Stimulated activated effector memory CD8-positive, alpha-beta T cell treated with anti-CD3 and anti-CD28 coated beads, Interleukin-12 subunit alpha, Interleukin-12 subunit beta, amount 100 ng/mL, for 72 hours (primary cell): Measurements from ENCODE around the gene TMEM63B.

ENCODE experiments used
- ATAC-seq: fragments of 150-1000 bp; cut with Tn5 transposase; 2 replicates; pipeline ENCODE4 v1.10.0; 2021
- DNase-seq, 2 donors: peaks; one replicate each; pipeline ENCODE4 v3.0.0; 2021 to 2022; ENCODE audit warnings: low spot score in 2 of 2
- H3K27ac Mint-ChIP-seq: one replicate; pipeline ENCODE4 v1.8.0; 2022; ENCODE audit warnings: mild to moderate bottlenecking, mixed read lengths
- H3K36me3 Mint-ChIP-seq: one replicate; pipeline ENCODE4 v1.8.0; 2022; ENCODE audit warnings: mild to moderate bottlenecking, mixed read lengths
- H3K4me1 Mint-ChIP-seq: one replicate; pipeline ENCODE4 v1.8.0; 2022; ENCODE audit warnings: mixed read lengths
- H3K4me3 Mint-ChIP-seq: one replicate; pipeline ENCODE4 v1.8.0; 2022; ENCODE audit warnings: mild to moderate bottlenecking, mixed read lengths
- H3K9me3 Mint-ChIP-seq: one replicate; pipeline ENCODE4 v1.8.0; 2022; ENCODE audit warnings: mixed read lengths

Gene TMEM63B

GRCh38 chr6:44105993-44106740 is 21.2 kb upstream of the TMEM63B start:
- Mint-ChIP-seq H3K9me3 (no peaks in the 10 kb centered on the region), H3K36me3 (peaks cover 54% of the 10 kb centered on the region), H3K27ac (peak overlapping the region; percentile 81), H3K4me1 (peaks cover 51% of the 10 kb centered on the region), H3K4me3 (no peak overlapping the region)
- DNase-seq: no peak
- ATAC-seq: no peak

- Mint-ChIP-seq H3K4me1 (peaks cover 53% of the 10 kb centered on the region), H3K4me3 (no peak overlapping the region), H3K27ac (no peak overlapping the region), H3K36me3 (peaks cover 57% of the 10 kb centered on the region), H3K9me3 (no peaks in the 10 kb centered on the region)
- ATAC-seq (no peak), DNase-seq (no peak)
Observed at GRCh38 chr6:44107017-44107416, 20.3 kb upstream of the TMEM63B start.

- peak overlapping the region; percentile 41 for H3K27ac Mint-ChIP-seq
- peaks cover 39% of the 10 kb centered on the region for H3K4me1 Mint-ChIP-seq
- H3K4me3 Mint-ChIP-seq: no peak overlapping the region
- DNase-seq (no peak), ATAC-seq (no peak)
- peaks cover 63% of the 10 kb centered on the region for H3K36me3 Mint-ChIP-seq
- H3K9me3 Mint-ChIP-seq: no peaks in the 10 kb centered on the region
Observed at GRCh38 chr6:44108471-44108870, 18.9 kb upstream of the TMEM63B start.

- Mint-ChIP-seq H3K9me3 (no peaks in the 10 kb centered on the region), H3K4me1 (peaks cover 31% of the 10 kb centered on the region), H3K36me3 (peaks cover 63% of the 10 kb centered on the region), H3K4me3 (no peak overlapping the region), H3K27ac (peak overlapping the region; percentile 41)
- ATAC-seq (no peak), DNase-seq (no peak)
Observed at GRCh38 chr6:44109212-44109611, 18.1 kb upstream of the TMEM63B start.

GRCh38 chr6:44110005-44110676 is 17.2 kb upstream of the TMEM63B start:
- Mint-ChIP-seq H3K4me1 (peaks cover 25% of the 10 kb centered on the region), H3K9me3 (no peaks in the 10 kb centered on the region), H3K36me3 (peaks cover 63% of the 10 kb centered on the region), H3K27ac (peak overlapping the region; percentile 67), H3K4me3 (no peak overlapping the region)
- DNase-seq: no peak
- no peak for ATAC-seq

- DNase-seq (no peak), ATAC-seq (no peak)
- Mint-ChIP-seq H3K9me3 (no peaks in the 10 kb centered on the region), H3K4me1 (peaks cover 31% of the 10 kb centered on the region), H3K4me3 (no peak overlapping the region), H3K27ac (peak overlapping the region; percentile 67), H3K36me3 (peaks cover 63% of the 10 kb centered on the region)
Observed at GRCh38 chr6:44110966-44111365, 16.4 kb upstream of the TMEM63B start.

- Mint-ChIP-seq H3K9me3 (no peaks in the 10 kb centered on the region), H3K4me3 (no peak overlapping the region), H3K36me3 (peaks cover 62% of the 10 kb centered on the region), H3K4me1 (peaks cover 34% of the 10 kb centered on the region), H3K27ac (peak overlapping the region; percentile 67)
- ATAC-seq: no peak
- DNase-seq: no peak
Observed at GRCh38 chr6:44111434-44112417, 15.6 kb upstream of the TMEM63B start.

- H3K4me1 Mint-ChIP-seq: peaks cover 47% of the 10 kb centered on the region
- no peak overlapping the region for H3K4me3 Mint-ChIP-seq
- H3K36me3 Mint-ChIP-seq: peaks cover 56% of the 10 kb centered on the region
- no peak overlapping the region for H3K27ac Mint-ChIP-seq
- DNase-seq: no peak
- ATAC-seq: no peak
- H3K9me3 Mint-ChIP-seq: no peaks in the 10 kb centered on the region
Observed at GRCh38 chr6:44113414-44113813, 13.9 kb upstream of the TMEM63B start.

- Mint-ChIP-seq H3K9me3 (no peaks in the 10 kb centered on the region), H3K27ac (peak overlapping the region; percentile 60), H3K36me3 (peaks cover 58% of the 10 kb centered on the region), H3K4me1 (peaks cover 53% of the 10 kb centered on the region), H3K4me3 (no peak overlapping the region)
- DNase-seq (no peak), ATAC-seq (no peak)
Observed at GRCh38 chr6:44115866-44116265, 11.5 kb upstream of the TMEM63B start.

GRCh38 chr6:44116641-44117382 is 10.5 kb upstream of the TMEM63B start:
- H3K9me3 Mint-ChIP-seq: no peaks in the 10 kb centered on the region
- ATAC-seq (peak; percentile 65), DNase-seq (no peak)
- no peak overlapping the region for H3K4me3 Mint-ChIP-seq
- peaks cover 49% of the 10 kb centered on the region for H3K36me3 Mint-ChIP-seq
- H3K27ac Mint-ChIP-seq: peak overlapping the region; percentile 60
- H3K4me1 Mint-ChIP-seq: peaks cover 53% of the 10 kb centered on the region

- no peak overlapping the region for H3K4me3 Mint-ChIP-seq
- peaks cover 41% of the 10 kb centered on the region for H3K36me3 Mint-ChIP-seq
- peaks cover 56% of the 10 kb centered on the region for H3K4me1 Mint-ChIP-seq
- no peak overlapping the region for H3K27ac Mint-ChIP-seq
- ATAC-seq (no peak), DNase-seq (no peak)
- H3K9me3 Mint-ChIP-seq: no peaks in the 10 kb centered on the region
Observed at GRCh38 chr6:44117397-44118128, 9.8 kb upstream of the TMEM63B start.

GRCh38 chr6:44119704-44120262 is 7.6 kb upstream of the TMEM63B start:
- H3K4me1 Mint-ChIP-seq: peaks cover 78% of the 10 kb centered on the region
- H3K36me3 Mint-ChIP-seq: peaks cover 19% of the 10 kb centered on the region
- no peak overlapping the region for H3K27ac Mint-ChIP-seq
- no peaks in the 10 kb centered on the region for H3K9me3 Mint-ChIP-seq
- ATAC-seq (no peak), DNase-seq (no peak)
- no peak overlapping the region for H3K4me3 Mint-ChIP-seq

GRCh38 chr6:44120692-44121443 is 6.5 kb upstream of the TMEM63B start:
- DNase-seq: no peak
- Mint-ChIP-seq H3K4me1 (peaks cover 76% of the 10 kb centered on the region), H3K27ac (no peak overlapping the region), H3K9me3 (no peaks in the 10 kb centered on the region), H3K4me3 (no peak overlapping the region), H3K36me3 (peaks cover 13% of the 10 kb centered on the region)
- no peak for ATAC-seq
